ENCODE results near the gene SWAP70.

Gene SWAP70

GRCh38 chr11:9748361-9748970, 84.6 kb downstream of the SWAP70 start:
- H3K4me3 ChIP-seq (ENCODE audit: insufficient read depth, low read length, poor library complexity, severe bottlenecking), result no peak overlapping the region
- no peaks in the 10 kb centered on the region for H3K9me2 ChIP-seq (replicated peaks; ENCODE audit: insufficient read depth, low read length)
- no peaks in the 10 kb centered on the region for H3K9me3 ChIP-seq (ENCODE audit: insufficient read depth, low read length)
- H3K9ac ChIP-seq (ENCODE audit: low read length), result peak overlapping the region; percentile 39; the same call in 1 of the 2 replicates
- no peak for TF ChIP-seq EZH2phosphoT487 (conservative IDR thresholded peaks at IDR 0.05; ENCODE audit: low read length)
- peak; percentile 91 for TF ChIP-seq CTCF (IDR thresholded peaks at IDR 0.05; ENCODE audit: insufficient read depth, low read length, poor library complexity, severe bottlenecking)
- peak overlapping the region; percentile 95 for H3K27ac ChIP-seq (ENCODE audit: low read depth, low read length)
- no peaks in the 10 kb centered on the region for H4K20me1 ChIP-seq (ENCODE audit: low read depth, low read length)
- H3K4me2 ChIP-seq (ENCODE audit: low read depth, low read length, poor library complexity, severe bottlenecking), result peak overlapping the region; percentile 69
- H3K79me2 ChIP-seq (ENCODE audit: insufficient read depth, low read length), result peaks cover 40% of the 10 kb centered on the region
- peaks cover 68% of the 10 kb centered on the region for H3K36me3 ChIP-seq (ENCODE audit: low read length)
- H2AFZ ChIP-seq (ENCODE audit: low read depth, low read length, severe bottlenecking), result no peak overlapping the region
- peaks cover 92% of the 10 kb centered on the region for H3F3A ChIP-seq (ENCODE audit: insufficient read depth)
- H3K27me3 ChIP-seq (ENCODE audit: low read length), result no peaks in the 10 kb centered on the region

- Histone ChIP-seq H3K4me3 (ENCODE audit: insufficient read depth, low read length, poor library complexity, severe bottlenecking) (no peak overlapping the region), H3F3A (ENCODE audit: insufficient read depth) (peaks cover 93% of the 10 kb centered on the region), H3K27ac (ENCODE audit: low read depth, low read length) (peak overlapping the region; percentile 84), H3K4me2 (ENCODE audit: low read depth, low read length, poor library complexity, severe bottlenecking) (no peak overlapping the region), H3K36me3 (ENCODE audit: low read length) (peaks cover 61% of the 10 kb centered on the region), H3K9me2 (replicated peaks; ENCODE audit: insufficient read depth, low read length) (no peaks in the 10 kb centered on the region), H3K9ac (ENCODE audit: low read length) (no peak overlapping the region), H3K79me2 (ENCODE audit: insufficient read depth, low read length) (peaks cover 26% of the 10 kb centered on the region), H3K27me3 (ENCODE audit: low read length) (no peaks in the 10 kb centered on the region), H3K9me3 (ENCODE audit: insufficient read depth, low read length) (no peaks in the 10 kb centered on the region), H4K20me1 (ENCODE audit: low read depth, low read length) (no peaks in the 10 kb centered on the region), H2AFZ (ENCODE audit: low read depth, low read length, severe bottlenecking) (no peak overlapping the region)
- TF ChIP-seq EZH2phosphoT487 (conservative IDR thresholded peaks at IDR 0.05; ENCODE audit: low read length) (no peak), CTCF (IDR thresholded peaks at IDR 0.05; ENCODE audit: insufficient read depth, low read length, poor library complexity, severe bottlenecking) (no peak)
Observed at GRCh38 chr11:9750551-9750950, 86.7 kb downstream of the SWAP70 start.

DNA sequence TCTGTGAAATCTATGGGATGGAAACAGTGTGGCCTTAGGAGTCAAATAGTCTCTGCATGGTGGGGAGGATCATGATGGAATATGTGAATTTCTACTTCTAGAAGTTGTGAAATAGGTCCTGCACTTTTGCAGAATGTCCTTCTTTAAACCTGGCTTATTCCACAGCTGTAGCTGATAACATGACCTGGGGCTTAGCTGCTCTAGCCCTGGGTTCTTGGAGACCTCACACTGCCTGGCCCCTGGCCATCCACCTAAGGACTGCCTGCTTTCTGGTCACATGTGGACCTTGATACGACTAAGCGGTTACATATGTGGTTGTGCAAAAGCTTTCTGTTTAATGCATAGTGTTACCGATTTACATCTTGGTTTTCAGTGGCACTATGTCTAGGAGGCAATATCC, 88.2 kb downstream of the SWAP70 start:
- peaks cover 11% of the 10 kb centered on the region for H3K79me2 ChIP-seq (ENCODE audit: insufficient read depth, low read length)
- H3K4me3 ChIP-seq (ENCODE audit: insufficient read depth, low read length, poor library complexity, severe bottlenecking), result no peak overlapping the region
- peak overlapping the region; percentile 32 for H3K4me2 ChIP-seq (ENCODE audit: low read depth, low read length, poor library complexity, severe bottlenecking)
- H3K9me3 ChIP-seq (ENCODE audit: insufficient read depth, low read length), result no peaks in the 10 kb centered on the region
- H3K27me3 ChIP-seq (ENCODE audit: low read length), result no peaks in the 10 kb centered on the region
- H3K9me2 ChIP-seq (replicated peaks; ENCODE audit: insufficient read depth, low read length), result no peaks in the 10 kb centered on the region
- peaks cover 47% of the 10 kb centered on the region for H3K36me3 ChIP-seq (ENCODE audit: low read length)
- TF ChIP-seq EZH2phosphoT487 (conservative IDR thresholded peaks at IDR 0.05; ENCODE audit: low read length), result no peak
- TF ChIP-seq CTCF (IDR thresholded peaks at IDR 0.05; ENCODE audit: insufficient read depth, low read length, poor library complexity, severe bottlenecking), result no peak
- H3F3A ChIP-seq (ENCODE audit: insufficient read depth), result peaks cover 93% of the 10 kb centered on the region
- H3K27ac ChIP-seq (ENCODE audit: low read depth, low read length), result peak overlapping the region; percentile 84
- no peak overlapping the region for H3K9ac ChIP-seq (ENCODE audit: low read length)
- no peaks in the 10 kb centered on the region for H4K20me1 ChIP-seq (ENCODE audit: low read depth, low read length)
- no peak overlapping the region for H2AFZ ChIP-seq (ENCODE audit: low read depth, low read length, severe bottlenecking)
